C1 segment of cervical spinal cord (tissue), 14 donors: Measurements from ENCODE around the gene DDX17.
"Not testable (repeated sequence)": the region's sequence is repeated elsewhere in the genome, so short reads cannot be mapped to it uniquely, and the experiment has no call there.

Experiments
- DNase-seq, 14 donors: peaks; one replicate each; lab custom pipeline; 2025; lab: John Stamatoyannopoulos, UW

DDX17 gene

GRCh38 chr22:38491707-38492348 lies 14.3 kb downstream of the DDX17 start:
- DNase-seq = no peak

DNA sequence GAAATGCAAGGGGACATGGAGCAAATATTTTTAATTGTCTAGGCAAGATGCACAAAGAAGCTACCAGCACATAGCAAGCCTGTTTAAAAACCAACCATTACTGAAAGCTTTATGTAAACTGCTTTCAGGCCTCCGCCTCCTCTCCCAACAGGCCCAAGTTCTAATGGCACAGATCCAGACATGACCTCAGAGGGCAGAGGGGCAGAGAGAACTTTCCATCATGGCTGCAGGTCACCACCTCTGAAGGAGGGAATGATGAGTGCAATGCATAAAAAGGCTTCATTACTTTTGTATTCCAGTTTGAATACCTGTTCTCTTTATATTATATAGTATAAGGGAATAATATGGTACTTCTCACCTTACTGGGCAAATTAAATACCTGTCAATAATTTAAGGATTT lies 15.2 kb downstream of the DDX17 start:
- DNase-seq = peak in 4 of 14 donors; percentile 2 to 26 (median 8)

GRCh38 chr22:38490475-38490874 lies 15.6 kb downstream of the DDX17 start:
- no peak for DNase-seq

DNA sequence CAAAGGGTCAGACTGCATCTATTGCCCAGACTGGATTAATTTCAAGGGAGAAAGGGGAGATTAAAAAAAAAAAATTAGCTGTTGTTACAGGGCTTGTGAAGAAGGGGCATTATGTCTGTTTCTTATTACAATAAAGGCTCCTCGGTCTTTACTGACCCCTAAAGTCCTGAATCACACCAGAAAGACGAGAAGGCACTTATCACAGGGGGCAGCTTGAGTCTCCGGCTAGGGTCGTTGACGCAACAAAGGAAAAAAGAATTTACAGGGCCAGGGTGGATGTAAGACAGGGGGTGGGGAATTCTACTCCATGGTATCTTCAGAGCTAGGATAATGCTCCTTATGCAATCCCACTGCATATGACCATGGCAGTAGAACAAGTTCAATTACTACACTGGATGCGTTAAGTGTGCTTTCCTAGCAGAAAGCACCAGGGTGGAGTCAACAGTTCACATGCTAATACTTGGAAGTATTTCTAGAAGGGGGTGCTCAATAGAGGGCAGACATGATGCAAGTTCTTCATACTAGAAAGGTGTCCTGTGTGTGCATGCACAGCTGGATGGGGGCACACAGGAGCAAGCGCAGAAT lies 16.5 kb downstream of the DDX17 start:
- no peak for DNase-seq

DNA sequence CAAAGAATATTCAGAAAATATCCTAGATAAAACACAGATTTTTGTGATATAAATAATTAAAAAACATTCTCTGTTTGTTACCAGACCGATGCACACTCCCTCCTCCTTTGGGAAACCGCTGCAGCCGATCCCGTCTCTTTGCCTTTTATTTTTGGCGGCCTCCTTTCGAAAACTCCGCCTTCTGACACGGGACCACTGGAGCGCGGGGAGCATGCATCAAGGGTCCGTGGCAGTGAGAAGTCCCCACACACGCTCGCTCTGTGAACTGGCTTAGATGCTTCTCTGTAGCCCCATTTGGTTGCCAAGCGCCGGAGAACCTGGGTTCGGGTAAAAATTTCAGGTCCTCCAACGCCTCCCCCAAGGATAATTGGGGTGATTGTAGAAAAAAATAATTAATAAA lies 17.0 kb downstream of the DDX17 start:
- no peak for DNase-seq

DNA sequence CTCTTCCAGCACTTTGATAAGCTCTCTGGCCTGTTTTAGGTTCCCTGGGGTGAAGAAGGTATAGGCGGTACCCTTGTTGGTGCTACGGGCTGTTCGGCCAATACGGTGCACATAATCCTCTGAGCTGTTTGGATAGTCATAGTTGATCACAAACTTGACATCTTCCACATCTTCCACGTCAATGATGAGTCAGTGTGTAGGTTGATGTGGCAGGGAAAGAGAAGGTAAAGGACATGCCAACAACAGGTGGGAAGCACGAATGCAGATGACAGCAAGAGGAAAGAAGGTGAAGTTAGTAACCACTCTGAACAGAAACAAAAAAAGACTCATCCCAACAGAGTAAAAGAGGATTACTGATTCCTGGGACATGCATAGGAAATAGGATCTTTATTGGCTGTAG lies 18.2 kb downstream of the DDX17 start:
- DNase-seq = no peak

DNA sequence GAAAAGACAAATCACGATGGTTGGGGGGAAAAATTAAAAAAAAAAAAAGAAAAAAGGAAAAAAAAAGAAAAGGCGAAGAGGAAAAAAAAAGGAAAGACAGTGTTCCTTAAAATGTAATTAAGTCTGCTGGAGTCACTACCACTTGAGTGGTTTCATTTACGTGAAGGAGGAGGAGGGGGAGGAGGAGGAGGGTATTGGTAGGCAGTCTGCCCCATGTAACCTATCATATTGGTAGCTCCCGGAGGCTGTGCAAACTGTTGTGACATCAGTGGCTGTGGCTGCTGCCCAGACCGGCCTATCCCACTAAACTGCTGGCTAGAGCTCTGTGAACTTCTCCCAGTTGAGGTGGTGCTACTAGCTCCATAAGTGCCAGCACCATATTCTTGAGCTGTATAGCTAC lies 20.3 kb downstream of the DDX17 start:
- no peak for DNase-seq

DNA sequence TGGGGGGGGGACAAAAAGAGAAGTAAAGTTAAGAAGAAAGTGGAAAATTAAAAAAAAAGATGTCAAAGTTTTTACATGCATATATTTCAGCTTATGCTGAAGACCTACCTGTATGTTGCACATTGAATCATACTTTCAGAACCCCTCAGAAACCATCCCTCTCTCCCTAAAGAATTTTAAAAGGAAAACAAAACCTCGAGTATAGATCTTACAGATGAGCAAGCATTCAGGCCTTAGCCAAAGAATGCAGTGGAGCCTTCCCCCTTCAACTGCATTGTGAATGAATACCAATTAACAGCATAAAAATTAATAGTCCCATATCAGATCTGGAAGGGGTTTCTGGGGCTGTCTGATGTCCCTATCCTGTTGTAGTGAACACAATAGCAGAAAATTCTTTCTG lies 21.9 kb downstream of the DDX17 start:
- DNase-seq = no peak

- DNase-seq = no peak
Measured at GRCh38 chr22:38482662-38483308, 23.3 kb downstream of the DDX17 start.

DNA sequence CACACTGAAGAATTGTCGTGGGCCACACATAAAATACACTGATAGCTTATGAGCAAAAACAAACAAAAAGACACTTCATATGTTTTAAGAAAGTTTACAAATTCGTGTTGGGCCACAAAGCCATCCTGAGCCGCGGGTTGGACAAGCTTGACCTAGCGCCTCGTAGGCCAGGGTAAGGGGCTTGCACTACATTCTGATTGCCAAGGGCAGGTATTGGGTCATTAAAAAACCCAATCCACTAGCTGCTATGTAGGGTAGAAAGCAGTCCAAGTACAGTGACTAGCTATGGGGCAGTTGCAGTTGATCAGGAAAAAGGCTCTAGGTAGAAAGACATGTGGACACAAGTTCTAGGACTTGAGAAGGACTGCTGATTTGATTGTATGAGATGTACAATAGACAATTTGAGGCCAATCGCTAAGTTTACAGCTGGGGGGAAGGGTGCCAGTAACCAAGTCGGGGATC lies 24.2 kb downstream of the DDX17 start:
- no peak for DNase-seq

- no peak for DNase-seq
Measured at GRCh38 chr22:38481162-38481870, 24.8 kb downstream of the DDX17 start.

DNA sequence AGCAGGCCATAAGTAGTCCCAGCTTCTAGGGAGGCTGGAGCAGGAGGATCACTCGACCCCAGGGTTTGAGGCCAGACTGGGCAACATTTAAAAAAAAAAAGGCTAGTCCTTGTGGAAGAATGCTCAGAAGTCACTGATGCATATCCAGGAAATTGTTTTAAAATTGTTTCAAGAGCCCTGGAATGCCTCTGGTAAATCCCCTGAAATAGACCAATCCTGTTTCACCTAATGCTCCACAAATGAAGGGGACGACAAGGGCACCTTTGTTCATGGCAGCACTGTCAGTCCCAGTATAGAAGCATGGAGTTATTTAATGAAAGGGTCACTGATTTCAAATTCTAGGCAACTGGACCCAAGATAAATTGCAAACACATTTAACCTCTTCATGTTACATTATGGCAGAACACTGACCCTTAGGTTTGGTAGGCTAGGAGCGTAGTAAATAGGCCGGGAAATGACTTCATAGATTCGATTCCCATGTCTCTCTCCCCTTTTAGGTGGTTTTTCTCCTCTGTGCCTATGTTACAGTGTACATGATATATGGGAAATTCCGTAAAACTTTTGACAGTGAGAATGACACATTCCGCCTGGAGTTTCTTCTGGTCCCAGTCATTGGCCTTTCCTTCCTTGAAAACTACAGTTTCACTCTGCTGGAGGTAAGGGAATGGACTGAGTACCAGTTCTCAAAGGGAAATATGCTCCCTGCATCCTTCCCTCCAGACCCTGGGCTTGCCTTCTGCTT lies 26.8 kb downstream of the DDX17 start:
- DNase-seq = no peak

DNA sequence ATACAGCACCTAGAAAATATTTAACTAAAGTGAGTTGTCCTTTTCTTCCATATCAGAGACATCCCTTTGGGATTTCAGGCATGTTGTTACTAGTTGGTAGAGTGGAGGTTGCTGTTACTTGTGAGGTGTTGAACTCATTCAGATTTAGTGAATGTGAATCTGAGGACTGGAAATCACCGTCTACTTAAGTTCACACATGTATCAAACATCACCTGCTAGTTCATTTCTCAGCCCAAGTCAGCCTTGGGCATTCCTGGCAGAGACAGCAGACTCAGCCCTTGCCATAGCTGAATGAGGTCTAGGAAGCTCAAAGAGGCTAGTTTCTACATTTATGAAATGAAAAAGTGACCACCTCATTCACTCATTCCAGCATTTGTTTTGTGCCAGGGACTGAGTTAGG lies 28.5 kb downstream of the DDX17 start:
- DNase-seq = no peak

DNA sequence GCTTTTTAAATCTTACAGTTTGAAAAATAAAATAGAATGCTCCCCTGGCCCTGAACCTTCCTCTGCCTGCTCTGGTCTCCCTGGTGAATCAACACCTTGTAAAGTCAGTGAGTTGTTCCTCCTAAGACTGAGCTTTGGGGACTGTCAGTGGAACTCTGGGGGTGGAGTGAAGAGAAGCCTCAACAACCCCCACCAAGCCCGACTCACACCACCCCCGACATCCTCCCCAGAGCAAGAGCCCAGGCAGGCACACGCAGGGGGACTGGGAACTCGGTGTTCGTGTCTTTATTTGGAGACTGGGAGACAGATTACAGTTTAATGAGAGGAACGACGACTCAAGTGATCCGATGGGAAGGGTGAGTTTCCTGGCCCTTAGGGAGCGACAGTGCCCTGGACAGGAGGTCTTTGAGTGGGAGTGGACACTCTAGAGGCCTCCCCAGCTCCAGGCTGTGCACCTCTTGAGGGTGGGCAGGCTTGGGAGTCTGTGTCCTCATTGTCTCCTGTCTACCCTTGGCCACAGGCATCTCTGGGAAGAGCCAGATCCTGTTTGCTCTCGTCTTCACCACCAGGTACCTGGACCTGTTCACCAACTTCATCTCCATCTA lies 32.0 kb downstream of the DDX17 start:
- DNase-seq = no peak

DNA sequence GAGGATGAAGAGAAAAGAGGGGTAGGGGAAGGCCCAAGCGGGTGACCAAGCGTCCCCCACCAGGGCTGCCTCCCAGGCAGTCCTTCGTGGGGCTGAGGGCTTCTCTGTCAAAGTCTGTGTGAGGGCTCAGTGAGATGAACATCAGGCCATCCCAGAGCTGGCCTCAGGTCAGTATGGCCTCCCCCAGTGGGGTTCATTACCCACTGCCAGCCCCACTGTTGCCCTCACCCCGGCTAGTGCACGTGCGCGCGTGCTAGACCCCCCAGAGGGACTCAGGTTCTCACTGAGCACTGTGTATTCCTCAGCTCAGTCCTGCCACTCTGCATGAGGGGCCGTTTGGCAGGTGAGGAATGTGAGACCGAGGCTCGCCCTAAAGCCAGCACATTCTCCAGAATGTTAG lies 34.9 kb downstream of the DDX17 start:
- no peak for DNase-seq

GRCh38 chr22:38470179-38470578 lies 35.9 kb downstream of the DDX17 start:
- not testable (repeated sequence) for DNase-seq

DNA sequence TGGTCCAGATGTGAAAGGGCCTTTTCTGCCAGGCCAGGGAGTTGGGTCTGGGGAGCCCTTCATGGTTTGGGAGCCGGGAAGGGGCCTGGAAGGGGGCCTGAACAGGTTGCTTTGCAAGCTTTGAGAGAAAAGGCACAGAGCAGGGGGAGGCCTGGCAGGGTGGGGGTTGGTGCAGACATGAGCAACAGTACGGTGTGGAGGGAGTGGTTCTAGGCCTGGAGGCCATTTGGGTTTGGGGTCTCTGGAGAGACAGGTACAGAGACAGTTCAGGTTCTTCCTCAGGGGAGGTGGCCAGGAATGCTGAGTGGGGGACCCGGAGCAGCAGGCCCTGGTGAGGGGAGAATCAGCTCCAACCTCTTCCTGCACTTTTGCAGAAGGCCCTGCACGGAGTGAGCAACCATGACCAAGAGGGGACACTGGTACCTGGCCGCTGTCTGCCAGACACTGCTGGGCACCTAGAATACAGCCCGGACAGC lies 36.8 kb downstream of the DDX17 start:
- DNase-seq = no peak

GRCh38 chr22:38468443-38469305 lies 37.4 kb downstream of the DDX17 start:
- DNase-seq = no peak

GRCh38 chr22:38467904-38468442 lies 38.1 kb downstream of the DDX17 start, which contains the start of gene KDELR3:
Gene KDELR3, plus strand, starts transcription at chr22:38468096. Its CDS starts 138 bp downstream, at chr22:38468234.
- peak in 1 of 14 donors; percentile 6 for DNase-seq

DNA sequence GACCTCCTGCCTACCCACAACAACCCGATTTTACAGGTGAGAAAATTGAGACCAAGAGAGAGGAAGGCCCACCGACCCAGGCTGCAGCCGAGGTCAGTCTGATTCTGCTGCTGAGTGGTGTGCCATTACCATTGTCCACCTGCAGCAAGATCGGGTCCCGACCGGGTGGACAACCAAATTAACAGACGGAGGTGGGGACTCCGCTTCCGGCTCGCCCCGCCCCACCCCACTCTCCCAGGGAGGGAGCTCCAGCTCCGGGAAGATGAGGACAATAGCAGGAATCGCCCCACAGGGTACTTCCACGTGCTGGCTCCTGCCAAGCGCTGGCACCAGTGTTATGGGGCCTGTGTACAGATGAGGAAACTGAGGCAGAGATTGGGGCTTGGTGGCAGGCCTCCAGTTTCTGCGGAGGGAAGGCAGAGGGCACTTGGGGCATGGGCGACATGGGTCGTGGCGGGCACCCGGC lies 38.6 kb downstream of the DDX17 start:
- no peak for DNase-seq
